Naive thymus-derived CD4-positive, alpha-beta T cell (primary cell): ENCODE data around the gene HOXA9. TPM values are rescaled to one million over a fixed set of nuclear protein-coding genes. Genes with fewer than 3 reads are reported as not detected.
A peak's percentile ranks its signal among the peaks of the same experiment; 100 is the strongest.

ENCODE experiments used
- ATAC-seq: fragments of 150-1000 bp; cut with Tn5 transposase; 2 replicates; pipeline ENCODE4 v1.10.0; 2021; ENCODE audit warnings: mild to moderate bottlenecking, moderate library complexity
- CTCF ChIA-PET: fragments of 350-600 bp; sonication (Branson Sonifier 250); formaldehyde crosslinking; loops from one replicate; lab custom pipeline; 2021; ENCODE audit warnings: antibody characterized with exemption; lab: Charles Lee
- POLR2A ChIA-PET: fragments of 350-600 bp; sonication (Branson Sonifier 250); formaldehyde crosslinking; loops from one replicate; lab custom pipeline; 2021; ENCODE audit warnings: antibody characterized with exemption, inconsistent platforms; lab: Charles Lee
- DNase-seq, 9 donors: peaks; one replicate each; pipeline versions ENCODE4 v3.0.0 to v3.0.0-alpha.2; 2020 to 2022; ENCODE audit warnings: mixed read lengths in 1 of 9
- H3K27ac ChIP-seq: one replicate; pipeline ENCODE4 v1.7.0; 2013; ENCODE audit warnings: mild to moderate bottlenecking, low read depth, low read length, moderate library complexity
- H3K27me3 ChIP-seq, 2 donors: one replicate each; pipeline ENCODE4 v1.7.0; 2013; ENCODE audit warnings: low read length in 2 of 2, mild to moderate bottlenecking in 2 of 2, moderate library complexity in 2 of 2; ENCODE audit not compliant: control insufficient read depth in 2 of 2, insufficient read depth in 2 of 2
- H3K36me3 ChIP-seq, 3 experiments: 1 replicate in 2 of 3; 2 replicates in 1 of 3; pipeline ENCODE4 v1.7.0; 2013; ENCODE audit warnings: low read length in 3 of 3, mild to moderate bottlenecking in 3 of 3, moderate library complexity in 1 of 3; ENCODE audit not compliant: insufficient read depth in 3 of 3, control insufficient read depth in 2 of 3
- H3K4me1 ChIP-seq, 2 donors: one replicate each; pipeline ENCODE4 v1.7.0; 2013; ENCODE audit warnings: low read length in 2 of 2, mild to moderate bottlenecking in 2 of 2, moderate library complexity in 1 of 2; ENCODE audit not compliant: control insufficient read depth in 2 of 2, insufficient read depth in 2 of 2
- H3K4me3 ChIP-seq: 2 replicates; pipeline ENCODE4 v1.7.0; 2013; ENCODE audit warnings: mild to moderate bottlenecking, low read length
- H3K9me3 ChIP-seq, 3 experiments: 1 replicate in 2 of 3; 2 replicates in 1 of 3; pipeline ENCODE4 v1.7.0; 2013; ENCODE audit warnings: low read length in 3 of 3; ENCODE audit not compliant: control insufficient read depth in 2 of 3
- H3K27ac Mint-ChIP-seq, 9 donors: one replicate each; pipeline ENCODE4 v1.8.0; 2020 to 2022; ENCODE audit warnings: mixed read lengths in 9 of 9, mild to moderate bottlenecking in 8 of 9, moderate library complexity in 5 of 9, inconsistent platforms in 2 of 9
- H3K27me3 Mint-ChIP-seq, 5 donors: one replicate each; pipeline ENCODE4 v1.8.0; 2021 to 2022; ENCODE audit warnings: mixed read lengths in 5 of 5, mild to moderate bottlenecking in 1 of 5
- H3K36me3 Mint-ChIP-seq, 5 donors: one replicate each; pipeline ENCODE4 v1.8.0; 2020 to 2022; ENCODE audit warnings: mixed read lengths in 5 of 5, mild to moderate bottlenecking in 3 of 5, inconsistent platforms in 1 of 5
- H3K4me1 Mint-ChIP-seq, 7 donors: one replicate each; pipeline ENCODE4 v1.8.0; 2020 to 2022; ENCODE audit warnings: mixed read lengths in 7 of 7, mild to moderate bottlenecking in 3 of 7, inconsistent platforms in 1 of 7
- H3K4me3 Mint-ChIP-seq, 10 donors: one replicate each; pipeline ENCODE4 v1.8.0; 2020 to 2022; ENCODE audit warnings: mild to moderate bottlenecking in 10 of 10, mixed read lengths in 10 of 10, moderate library complexity in 6 of 10, inconsistent platforms in 2 of 10
- H3K9me3 Mint-ChIP-seq, 11 donors: one replicate each; pipeline ENCODE4 v1.8.0; 2020 to 2022; ENCODE audit warnings: mixed read lengths in 11 of 11, mild to moderate bottlenecking in 4 of 11, inconsistent platforms in 1 of 11, moderate library complexity in 1 of 11
- intact Hi-C, 2 donors: fragments of 100-400 bp; cut with micrococcal nuclease; formaldehyde crosslinking; loops; one replicate each; pipeline ENCODE4 v1.15.1; 2023
- polyA plus RNA-seq, 2 donors: library from polyadenylated mRNA; unstranded; fragments of 300-500 nt; fragmentation: Illumina TruSeq; gene quantifications; one replicate each; pipeline ENCODE4 v1.2.3, GENCODE V29; 2021
- total RNA-seq, 6 experiments: library from RNA in 5 of 6; stranded (reverse) in 5 of 6; gene quantifications; 1 replicate in 5 of 6; 2 replicates in 1 of 6; pipeline ENCODE4 v1.2.3 and lab custom pipeline; 2021 to 2026

The HOXA9 gene
- total and polyA plus RNA-seq, 7 experiments from 2014 or later: 0.70 to 1.7 TPM; not detected in 5

DNA sequence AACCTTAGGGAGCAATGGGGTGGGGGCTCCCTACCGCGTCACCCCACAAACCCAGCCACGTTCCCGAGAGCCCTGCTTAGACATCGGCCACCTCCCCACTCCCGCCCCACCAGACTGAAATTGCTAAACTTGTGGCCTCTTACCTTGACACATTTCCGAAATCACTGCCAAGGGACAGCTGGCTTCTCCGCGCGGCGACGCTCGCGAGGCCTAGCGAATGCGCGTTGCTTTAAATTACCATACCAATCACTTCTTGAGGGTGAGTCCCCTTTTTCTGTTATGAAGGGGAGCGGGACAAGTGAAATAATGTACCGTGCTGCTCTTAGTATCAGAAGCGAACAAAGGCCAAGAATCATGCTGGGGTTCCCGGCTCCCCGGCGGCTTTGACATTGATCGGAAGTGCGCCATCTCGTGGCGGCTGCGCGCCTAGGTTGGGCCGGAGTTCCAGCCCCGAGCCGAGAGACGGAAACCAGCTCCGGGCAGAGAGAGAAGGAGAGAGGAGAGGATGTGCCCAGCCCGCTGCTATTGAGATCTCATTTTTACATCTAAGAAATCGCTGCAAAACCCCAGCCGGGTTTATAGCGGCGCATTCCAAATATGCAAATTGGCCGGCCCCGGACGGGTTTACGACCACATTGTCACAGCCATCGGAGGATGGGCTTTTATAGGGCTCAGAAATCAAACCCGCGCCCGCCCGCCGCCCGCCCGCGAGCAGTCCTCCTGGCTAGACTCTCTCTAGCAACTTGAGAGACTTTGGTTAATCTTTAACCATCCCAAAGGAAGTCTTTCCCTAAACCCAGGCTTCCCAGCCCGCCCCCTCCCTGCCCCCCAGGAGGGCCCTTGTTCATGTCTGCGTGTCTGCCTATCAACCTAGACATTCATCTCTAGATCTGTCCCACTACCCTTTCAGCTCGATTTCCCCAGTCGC, 14.4 kb upstream of the HOXA9 start:
- peaks cover 0 to 2% (median 0%) of the 10 kb centered on the region in 11 donors for H3K9me3 Mint-ChIP-seq
- ChIA-PET POLR2A (interaction anchor here (1.4 kb wide), 1 partner anchor 19 kb away, joined by 4 read pairs; no protein-coding TSS in a partner anchor), CTCF (interaction anchor here (0.5 to 1.8 kb wide), 8 partner anchors 10 to 792 kb away, joined by 3 to 8 read pairs (median 4); no protein-coding TSS in a partner anchor)
- Histone ChIP-seq H3K9me3 (no peaks in the 10 kb centered on the region), H3K27me3 (peaks cover 27 to 58% of the 10 kb centered on the region in 2 donors), H3K27ac (no peak overlapping the region), H3K4me3 (no peak overlapping the region), H3K4me1 (peaks cover 7 to 18% of the 10 kb centered on the region in 2 donors), H3K36me3 (no peaks in the 10 kb centered on the region)
- DNase-seq (peak in 5 of 9 donors; percentile 48 to 73 (median 64)), ATAC-seq (peak; percentile 86)
- H3K27me3 Mint-ChIP-seq: peaks cover 70 to 82% (median 79%) of the 10 kb centered on the region in 5 donors
- no peaks in the 10 kb centered on the region for H3K36me3 Mint-ChIP-seq
- peak overlapping the region in 9 of 10 donors; percentile 14 to 64 (median 49) for H3K4me3 Mint-ChIP-seq
- peak overlapping the region in 2 of 9 donors; percentile 14 to 34 for H3K27ac Mint-ChIP-seq
- intact Hi-C loops: no loop called here
- H3K4me1 Mint-ChIP-seq: peaks cover 6 to 19% (median 13%) of the 10 kb centered on the region in 7 donors

DNA sequence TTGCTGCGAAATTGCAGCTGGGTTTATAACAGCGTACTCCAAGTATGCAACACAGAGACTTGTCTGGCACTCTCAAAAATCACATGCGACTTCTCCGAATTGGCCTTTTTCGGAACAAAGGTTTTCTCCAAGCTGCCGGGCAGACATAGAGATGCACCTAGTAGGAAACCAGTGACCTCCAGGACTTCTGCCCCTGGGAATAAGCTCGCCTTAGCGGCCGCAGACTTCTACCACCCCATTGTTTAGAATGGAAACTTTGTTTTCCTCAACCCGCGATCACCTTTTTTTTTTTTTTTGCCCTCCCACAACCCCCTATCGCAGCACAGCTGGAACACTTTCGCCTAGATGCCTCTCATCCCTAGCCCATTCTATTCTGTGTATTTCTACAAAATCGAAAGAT, 13.7 kb upstream of the HOXA9 start:
- no peaks in the 10 kb centered on the region for H3K9me3 ChIP-seq
- Mint-ChIP-seq H3K9me3 (peaks cover 0 to 1% (median 0%) of the 10 kb centered on the region in 11 donors), H3K4me3 (peak overlapping the region in 4 of 10 donors; percentile 3 to 27 (median 12)), H3K4me1 (peaks cover 6 to 17% (median 12%) of the 10 kb centered on the region in 7 donors), H3K27me3 (peaks cover 71 to 82% (median 76%) of the 10 kb centered on the region in 5 donors), H3K36me3 (no peaks in the 10 kb centered on the region), H3K27ac (peak overlapping the region in 2 of 9 donors; percentile 16 to 34)
- ChIA-PET CTCF (interaction anchor here (0.6 to 1.8 kb wide), 8 partner anchors 11 to 1327 kb away, joined by 3 to 8 read pairs (median 3); no protein-coding TSS in a partner anchor), POLR2A (interaction anchor here (0.7 to 1.4 kb wide), 2 partner anchors 13 to 18 kb away, joined by 3 to 4 read pairs; no protein-coding TSS in a partner anchor)
- intact Hi-C loops: no loop called here
- no peaks in the 10 kb centered on the region for H3K36me3 ChIP-seq
- H3K4me3 ChIP-seq: no peak overlapping the region
- H3K27me3 ChIP-seq: peaks cover 29 to 59% of the 10 kb centered on the region in 2 donors
- ATAC-seq (no peak), DNase-seq (no peak)
- H3K4me1 ChIP-seq: peaks cover 12% of the 10 kb centered on the region in 2 donors
- H3K27ac ChIP-seq: no peak overlapping the region

DNA sequence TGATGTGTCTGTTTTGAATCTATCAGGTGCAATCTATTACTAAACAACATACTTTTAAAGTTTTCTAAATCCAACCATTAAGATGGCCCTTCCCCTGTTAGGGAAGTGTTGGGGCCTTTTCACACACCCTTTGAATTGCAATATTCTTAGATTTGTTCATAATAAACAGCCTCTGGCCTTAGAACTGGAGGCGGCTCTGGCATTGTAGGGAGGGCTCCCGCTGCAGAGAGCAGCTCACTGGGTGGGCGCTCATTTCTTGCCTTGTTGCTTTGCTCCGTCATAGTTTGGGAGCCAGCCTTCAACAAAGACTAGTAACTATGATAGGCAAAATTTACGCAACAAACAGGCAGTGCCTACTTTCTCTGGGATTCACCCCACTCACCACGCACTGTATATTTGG, 13.0 kb upstream of the HOXA9 start:
- Mint-ChIP-seq H3K4me3 (no peak overlapping the region), H3K4me1 (peaks cover 6 to 13% (median 9%) of the 10 kb centered on the region in 7 donors), H3K27me3 (peaks cover 67 to 75% (median 70%) of the 10 kb centered on the region in 5 donors), H3K27ac (no peak overlapping the region), H3K9me3 (peaks cover 0 to 1% (median 0%) of the 10 kb centered on the region in 11 donors), H3K36me3 (no peaks in the 10 kb centered on the region)
- Histone ChIP-seq H3K9me3 (no peaks in the 10 kb centered on the region), H3K27ac (no peak overlapping the region), H3K27me3 (peaks cover 26 to 53% of the 10 kb centered on the region in 2 donors), H3K4me3 (no peak overlapping the region), H3K36me3 (no peaks in the 10 kb centered on the region), H3K4me1 (peaks cover 5 to 7% of the 10 kb centered on the region in 2 donors)
- no peak for DNase-seq
- ChIA-PET CTCF (interaction anchor here (0.6 to 2.7 kb wide), 7 partner anchors 8 to 1120 kb away, joined by 3 to 8 read pairs (median 4); no protein-coding TSS in a partner anchor), POLR2A (interaction anchor here (0.7 to 1.4 kb wide), 2 partner anchors 12 to 17 kb away, joined by 3 to 4 read pairs; no protein-coding TSS in a partner anchor)
- intact Hi-C loops: no loop called here
- no peak for ATAC-seq

DNA sequence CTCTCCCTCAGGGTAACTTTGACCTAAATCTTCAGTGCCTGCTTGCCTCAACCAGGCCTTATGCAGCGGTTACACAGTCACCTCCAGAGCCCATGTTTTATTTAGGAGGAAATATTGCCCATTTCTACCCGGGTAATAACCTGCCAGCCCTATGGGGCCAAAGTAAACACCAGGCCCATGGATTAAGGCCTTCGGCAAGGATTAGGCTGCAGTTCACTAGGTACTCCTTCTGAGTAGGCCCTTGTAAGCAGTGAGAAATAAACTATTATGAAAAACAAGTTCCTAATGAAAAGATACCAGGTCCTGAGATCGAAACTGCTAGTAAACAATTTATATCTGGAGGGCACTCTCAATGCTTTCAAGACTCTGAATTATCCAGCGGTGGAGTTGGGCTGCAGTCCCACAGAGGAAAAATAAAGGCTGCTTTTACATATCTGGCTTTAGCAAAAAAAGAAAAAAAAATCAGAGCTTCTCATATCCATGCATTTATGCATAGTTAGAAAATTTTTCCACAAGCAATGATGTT, 12.5 kb upstream of the HOXA9 start:
- ChIA-PET POLR2A (interaction anchor here (1.4 kb wide), 1 partner anchor 17 kb away, joined by 4 read pairs; no protein-coding TSS in a partner anchor), CTCF (interaction anchor here (0.7 to 2.7 kb wide), 2 partner anchors 9 to 435 kb away, joined by 3 to 8 read pairs; no protein-coding TSS in a partner anchor)
- peaks cover 64 to 71% (median 67%) of the 10 kb centered on the region in 5 donors for H3K27me3 Mint-ChIP-seq
- Histone ChIP-seq H3K4me1 (peaks cover 7 to 10% of the 10 kb centered on the region in 2 donors), H3K27ac (no peak overlapping the region), H3K9me3 (no peaks in the 10 kb centered on the region), H3K4me3 (no peak overlapping the region), H3K27me3 (peaks cover 21 to 53% of the 10 kb centered on the region in 2 donors), H3K36me3 (no peaks in the 10 kb centered on the region)
- peaks cover 6 to 14% (median 9%) of the 10 kb centered on the region in 7 donors for H3K4me1 Mint-ChIP-seq
- no peak overlapping the region for H3K4me3 Mint-ChIP-seq
- H3K27ac Mint-ChIP-seq: no peak overlapping the region
- H3K9me3 Mint-ChIP-seq: peaks cover 0 to 1% (median 0%) of the 10 kb centered on the region in 11 donors
- H3K36me3 Mint-ChIP-seq: no peaks in the 10 kb centered on the region
- ATAC-seq: no peak
- no peak for DNase-seq
- intact Hi-C loops: no loop called here

DNA sequence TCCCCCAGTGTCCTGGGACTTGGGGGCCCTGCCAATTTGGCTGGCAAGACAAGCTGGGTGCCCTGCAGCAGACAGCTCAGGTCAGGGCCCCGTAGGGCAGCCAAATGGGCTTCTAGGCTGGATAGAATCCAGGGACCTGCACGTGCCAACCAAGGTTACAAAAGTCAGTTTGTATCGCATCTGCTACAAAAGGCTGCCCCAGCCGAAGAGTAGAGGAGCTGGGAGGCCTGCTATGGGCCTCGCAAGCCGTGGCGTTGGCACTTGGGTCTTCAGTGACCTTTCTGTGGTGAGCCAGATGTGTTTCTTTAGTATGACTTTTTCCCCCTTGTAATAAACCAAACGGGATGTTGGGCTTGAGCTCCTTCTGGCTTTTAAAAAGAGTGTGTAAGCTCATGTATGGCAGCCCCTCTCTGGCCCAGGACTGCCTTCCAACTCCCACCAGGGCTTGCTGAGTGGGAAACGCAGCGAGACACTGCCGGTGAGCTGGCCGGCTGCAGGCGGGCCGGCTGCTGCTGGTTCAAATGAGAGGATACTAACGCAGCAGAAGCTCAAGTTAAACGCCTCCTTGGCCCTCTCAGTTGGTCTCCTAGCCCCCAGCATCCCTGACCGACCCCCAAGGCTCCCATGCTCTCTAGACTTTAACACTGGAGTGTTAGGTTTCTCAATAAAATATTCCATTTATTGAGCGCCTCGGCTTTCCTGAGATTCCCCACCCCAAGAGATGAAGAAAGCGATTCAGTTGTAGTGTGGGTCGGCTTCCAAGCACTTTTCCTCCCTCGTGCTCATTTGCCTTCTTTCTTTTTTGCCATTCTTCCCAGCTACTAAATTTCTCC, 11.8 kb upstream of the HOXA9 start:
- Histone ChIP-seq H3K27ac (no peak overlapping the region), H3K9me3 (no peaks in the 10 kb centered on the region), H3K36me3 (no peaks in the 10 kb centered on the region), H3K4me1 (peaks cover 7 to 16% of the 10 kb centered on the region in 2 donors), H3K27me3 (peaks cover 16 to 53% of the 10 kb centered on the region in 2 donors), H3K4me3 (no peak overlapping the region)
- CTCF ChIA-PET: interaction anchor here (0.8 to 2.7 kb wide), 2 partner anchors 10 to 812 kb away, joined by 3 to 8 read pairs; no protein-coding TSS in a partner anchor
- POLR2A ChIA-PET: no interaction called here
- H3K4me3 Mint-ChIP-seq: peak overlapping the region in 1 of 10 donors; percentile 5
- no peaks in the 10 kb centered on the region for H3K36me3 Mint-ChIP-seq
- no peak overlapping the region for H3K27ac Mint-ChIP-seq
- peaks cover 63 to 71% (median 68%) of the 10 kb centered on the region in 5 donors for H3K27me3 Mint-ChIP-seq
- H3K4me1 Mint-ChIP-seq: peaks cover 8 to 16% (median 13%) of the 10 kb centered on the region in 7 donors
- ATAC-seq (no peak), DNase-seq (no peak)
- H3K9me3 Mint-ChIP-seq: peaks cover 0 to 4% (median under 1%) of the 10 kb centered on the region in 11 donors
- intact Hi-C loops: no loop called here
